ENCODE results near the gene RAP2A.
A peak's percentile ranks its signal among the peaks of the same experiment; 100 is the strongest.

RAP2A gene

GRCh38 chr13:97432232-97432916 lies 1.6 kb upstream of the RAP2A start:
- H3K9me3 Mint-ChIP-seq: no peaks in the 10 kb centered on the region
- ATAC-seq (no peak), DNase-seq (ENCODE audit: low spot score in 2 of 2) (no peak)
- peak overlapping the region; percentile 100 for H3K27ac Mint-ChIP-seq
- H3K4me3 Mint-ChIP-seq: peak overlapping the region; percentile 91
- peaks cover 35% of the 10 kb centered on the region for H3K4me1 Mint-ChIP-seq
- peaks cover 17% of the 10 kb centered on the region for H3K36me3 Mint-ChIP-seq

DNA sequence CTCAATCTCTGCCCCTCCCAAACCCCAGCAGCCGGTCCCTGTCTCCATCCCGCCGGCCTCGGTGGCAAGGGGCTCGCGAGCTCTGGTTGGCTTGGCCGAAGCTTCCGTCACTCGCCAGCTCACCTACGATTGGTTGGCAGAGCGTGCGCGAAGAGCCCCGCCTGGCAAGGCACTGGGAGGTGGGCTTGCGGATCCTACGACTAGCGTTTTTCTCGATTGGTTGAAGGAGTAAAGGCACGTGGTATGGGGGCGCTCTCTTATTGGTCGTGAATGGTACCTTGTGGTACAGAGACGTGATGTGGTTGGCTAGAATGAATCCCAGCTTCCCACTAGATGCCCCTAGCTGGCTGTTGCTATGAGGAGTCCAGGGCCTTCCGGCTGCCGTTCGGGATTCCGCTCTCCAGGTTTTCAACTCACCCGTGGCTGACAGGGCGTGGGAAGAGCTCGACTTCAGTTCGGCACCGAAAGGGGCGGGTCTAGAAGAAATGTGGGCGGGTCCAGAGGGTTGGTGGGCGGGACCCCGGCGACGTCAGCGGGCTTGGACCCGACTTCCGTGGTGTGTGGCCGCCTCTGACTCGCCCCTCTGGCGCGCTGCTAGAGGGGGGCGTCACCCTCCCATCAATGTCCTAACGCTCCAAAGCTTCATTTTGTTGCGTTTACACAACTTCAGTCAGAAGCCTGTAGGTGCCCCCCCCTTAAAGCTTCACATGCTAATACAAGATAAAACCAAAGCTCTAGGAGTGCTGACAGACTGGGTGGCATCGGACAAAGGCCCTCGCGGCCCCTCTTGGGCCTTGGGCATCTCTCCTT lies 847 bp upstream of the RAP2A start:
- Mint-ChIP-seq H3K9me3 (no peaks in the 10 kb centered on the region), H3K36me3 (peaks cover 17% of the 10 kb centered on the region), H3K4me1 (peaks cover 35% of the 10 kb centered on the region), H3K27ac (peak overlapping the region; percentile 100), H3K4me3 (peak overlapping the region; percentile 91)
- ATAC-seq (peak; percentile 88), DNase-seq (ENCODE audit: low spot score in 2 of 2) (peak; percentile 98 to 100)

DNA sequence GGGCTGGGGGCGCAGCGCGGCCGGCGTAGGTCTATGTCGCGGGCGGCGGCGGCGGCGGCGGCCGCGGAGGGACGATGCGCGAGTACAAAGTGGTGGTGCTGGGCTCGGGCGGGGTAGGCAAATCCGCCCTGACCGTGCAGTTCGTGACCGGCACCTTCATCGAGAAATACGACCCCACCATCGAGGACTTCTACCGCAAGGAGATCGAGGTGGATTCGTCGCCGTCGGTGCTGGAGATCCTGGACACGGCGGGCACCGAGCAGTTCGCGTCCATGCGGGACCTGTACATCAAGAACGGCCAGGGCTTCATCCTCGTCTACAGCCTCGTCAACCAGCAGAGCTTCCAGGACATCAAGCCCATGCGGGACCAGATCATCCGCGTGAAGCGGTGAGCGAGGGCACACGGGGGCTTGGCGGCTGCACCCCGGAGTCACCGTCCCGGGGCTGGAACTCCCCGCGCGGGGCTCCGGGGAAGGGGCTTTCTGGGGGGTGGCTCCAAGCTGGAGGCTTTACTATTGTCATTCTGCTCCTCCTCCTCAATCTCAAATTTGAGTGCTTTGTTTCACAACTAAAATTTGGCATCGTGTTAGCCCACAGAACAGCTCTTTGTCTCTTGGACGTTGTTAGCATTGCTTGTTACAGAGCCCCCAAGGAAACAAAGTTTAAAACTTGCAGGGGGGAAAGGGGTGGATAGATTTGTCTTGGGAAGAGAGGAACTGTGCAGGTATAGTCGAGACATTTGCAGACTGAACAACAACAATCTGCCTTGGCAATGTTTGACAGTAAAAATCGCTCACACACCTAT lies 630 bp downstream of the RAP2A start:
- DNase-seq (ENCODE audit: low spot score in 2 of 2) (peak; percentile 21 to 78), ATAC-seq (no peak)
- Mint-ChIP-seq H3K9me3 (no peaks in the 10 kb centered on the region), H3K4me3 (peak overlapping the region; percentile 91), H3K4me1 (peaks cover 35% of the 10 kb centered on the region), H3K36me3 (peaks cover 17% of the 10 kb centered on the region), H3K27ac (peak overlapping the region; percentile 83)

DNA sequence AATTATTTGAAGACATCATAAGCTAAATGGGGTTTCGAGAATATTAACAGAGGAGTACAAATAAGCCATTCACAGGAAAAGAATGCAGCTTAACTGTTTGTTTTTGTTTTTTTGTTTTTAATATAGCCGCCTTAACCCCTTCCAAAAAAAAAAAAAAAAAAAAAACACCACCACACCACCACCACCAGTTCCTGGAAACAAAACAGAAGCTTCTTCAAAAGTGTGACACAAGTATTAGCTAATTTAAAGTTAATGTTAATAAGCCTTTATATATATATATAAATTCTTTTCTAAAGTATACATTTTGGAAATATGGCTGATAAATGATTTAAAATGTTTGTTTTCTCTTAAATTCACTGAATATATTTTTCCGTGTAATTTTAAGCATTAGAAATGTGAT lies 1.4 kb downstream of the RAP2A start:
- H3K4me3 Mint-ChIP-seq: peak overlapping the region; percentile 91
- no peak for DNase-seq (ENCODE audit: low spot score in 2 of 2)

GRCh38 chr13:97435794-97436193 lies 1.8 kb downstream of the RAP2A start:
- peak; percentile 2 for ATAC-seq
- no peak for DNase-seq (ENCODE audit: low spot score in 2 of 2)
- Mint-ChIP-seq H3K4me3 (peak overlapping the region; percentile 91), H3K36me3 (peaks cover 17% of the 10 kb centered on the region), H3K27ac (peak overlapping the region; percentile 43), H3K4me1 (peaks cover 35% of the 10 kb centered on the region), H3K9me3 (no peaks in the 10 kb centered on the region)

More for the DNA sequence above, 1.4 kb downstream of the RAP2A start:
- Mint-ChIP-seq H3K36me3 (peaks cover 17% of the 10 kb centered on the region), H3K4me1 (peaks cover 35% of the 10 kb centered on the region), H3K9me3 (no peaks in the 10 kb centered on the region), H3K27ac (peak overlapping the region; percentile 83)
- ATAC-seq: no peak

DNA sequence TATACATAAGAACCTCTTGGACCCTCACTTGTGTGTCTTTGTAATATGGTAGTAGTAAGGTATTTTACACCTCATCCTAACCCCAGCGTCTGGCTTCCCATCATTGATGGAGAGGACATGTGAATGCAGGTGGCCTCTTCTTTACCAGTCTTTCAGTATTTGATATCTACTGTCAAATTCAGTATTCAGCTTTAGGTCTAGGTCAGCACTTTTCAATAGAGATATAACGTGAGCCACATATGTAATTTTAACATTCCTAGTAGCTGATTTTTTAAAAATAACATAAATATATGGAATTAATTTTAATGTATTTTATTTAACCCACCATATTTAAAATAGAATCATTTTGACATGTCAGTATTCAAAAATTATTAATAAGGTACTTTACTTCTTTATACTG lies 2.9 kb downstream of the RAP2A start:
- Mint-ChIP-seq H3K4me3 (no peak overlapping the region), H3K27ac (no peak overlapping the region), H3K9me3 (no peaks in the 10 kb centered on the region), H3K36me3 (peaks cover 17% of the 10 kb centered on the region), H3K4me1 (peaks cover 35% of the 10 kb centered on the region)
- DNase-seq (ENCODE audit: low spot score in 2 of 2) (no peak), ATAC-seq (no peak)

DNA sequence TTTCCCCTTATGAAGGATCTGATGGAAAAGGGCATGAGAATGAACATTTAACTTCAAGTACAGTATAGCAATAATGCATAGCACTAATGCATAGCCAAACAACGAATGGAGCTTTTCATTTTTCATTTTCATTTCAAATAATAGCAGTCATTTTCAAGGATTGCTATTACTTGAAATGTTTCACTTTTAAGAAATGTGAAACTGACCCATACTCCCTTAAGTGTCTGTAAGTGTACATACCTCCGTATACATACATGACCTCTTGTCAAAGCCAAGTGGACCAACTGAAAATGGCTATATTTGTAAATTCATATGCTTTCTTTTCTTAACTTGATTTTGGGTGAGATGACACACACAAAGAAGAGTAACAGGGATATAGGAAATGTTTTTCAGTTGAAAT lies 3.8 kb downstream of the RAP2A start:
- no peaks in the 10 kb centered on the region for H3K9me3 Mint-ChIP-seq
- H3K4me1 Mint-ChIP-seq: peaks cover 26% of the 10 kb centered on the region
- no peak overlapping the region for H3K27ac Mint-ChIP-seq
- no peak overlapping the region for H3K4me3 Mint-ChIP-seq
- ATAC-seq (no peak), DNase-seq (ENCODE audit: low spot score in 2 of 2) (no peak)
- H3K36me3 Mint-ChIP-seq: peaks cover 16% of the 10 kb centered on the region

DNA sequence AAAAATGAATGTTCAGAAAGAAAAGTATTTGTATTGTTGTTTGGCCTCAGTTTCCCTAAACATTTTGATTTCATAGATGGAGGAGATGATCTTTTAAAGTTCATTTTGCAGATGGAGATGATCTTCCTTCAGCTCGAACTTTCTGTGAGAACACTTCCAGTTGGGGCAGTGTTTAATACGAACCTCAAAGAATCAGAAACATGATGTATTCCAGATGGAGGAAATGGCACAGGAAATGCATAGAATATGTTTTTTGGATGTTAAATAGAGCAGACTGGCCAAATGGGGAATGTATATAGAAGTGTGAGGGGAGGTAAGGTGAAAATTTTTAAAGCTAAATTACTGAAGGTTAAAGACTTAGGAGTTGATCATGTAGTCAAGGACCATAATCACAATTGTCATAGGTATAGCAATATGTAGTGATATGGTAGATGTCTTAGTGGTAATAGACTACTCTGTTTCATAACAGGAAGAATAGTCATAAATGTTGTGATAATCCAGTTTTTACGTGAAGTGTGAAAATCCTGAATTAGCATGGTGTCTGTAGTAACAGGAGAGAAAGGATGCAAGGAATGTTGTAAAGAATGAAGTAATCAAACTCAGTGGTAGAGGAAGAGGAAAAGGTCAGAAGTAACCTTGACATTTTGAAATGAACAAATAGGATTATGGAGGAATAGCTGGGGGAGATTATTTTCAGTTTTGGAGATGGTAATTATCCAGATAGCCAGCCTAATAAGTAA lies 5.1 kb downstream of the RAP2A start:
- H3K9me3 Mint-ChIP-seq: no peaks in the 10 kb centered on the region
- H3K4me3 Mint-ChIP-seq: no peak overlapping the region
- no peak overlapping the region for H3K27ac Mint-ChIP-seq
- ATAC-seq (no peak), DNase-seq (ENCODE audit: low spot score in 2 of 2) (no peak)
- peaks cover 6% of the 10 kb centered on the region for H3K36me3 Mint-ChIP-seq
- H3K4me1 Mint-ChIP-seq: peaks cover 19% of the 10 kb centered on the region

- Mint-ChIP-seq H3K27ac (no peak overlapping the region), H3K9me3 (no peaks in the 10 kb centered on the region), H3K4me3 (no peak overlapping the region), H3K36me3 (peaks cover 6% of the 10 kb centered on the region), H3K4me1 (peaks cover 12% of the 10 kb centered on the region)
- DNase-seq (ENCODE audit: low spot score in 2 of 2): no peak
- ATAC-seq: no peak
Observed at GRCh38 chr13:97440598-97441170, 6.7 kb downstream of the RAP2A start.

GRCh38 chr13:97441368-97441767 lies 7.4 kb downstream of the RAP2A start:
- Mint-ChIP-seq H3K4me1 (peaks cover 5% of the 10 kb centered on the region), H3K4me3 (no peak overlapping the region), H3K27ac (no peak overlapping the region), H3K9me3 (no peaks in the 10 kb centered on the region), H3K36me3 (peaks cover 6% of the 10 kb centered on the region)
- no peak for DNase-seq (ENCODE audit: low spot score in 2 of 2)
- no peak for ATAC-seq

DNA sequence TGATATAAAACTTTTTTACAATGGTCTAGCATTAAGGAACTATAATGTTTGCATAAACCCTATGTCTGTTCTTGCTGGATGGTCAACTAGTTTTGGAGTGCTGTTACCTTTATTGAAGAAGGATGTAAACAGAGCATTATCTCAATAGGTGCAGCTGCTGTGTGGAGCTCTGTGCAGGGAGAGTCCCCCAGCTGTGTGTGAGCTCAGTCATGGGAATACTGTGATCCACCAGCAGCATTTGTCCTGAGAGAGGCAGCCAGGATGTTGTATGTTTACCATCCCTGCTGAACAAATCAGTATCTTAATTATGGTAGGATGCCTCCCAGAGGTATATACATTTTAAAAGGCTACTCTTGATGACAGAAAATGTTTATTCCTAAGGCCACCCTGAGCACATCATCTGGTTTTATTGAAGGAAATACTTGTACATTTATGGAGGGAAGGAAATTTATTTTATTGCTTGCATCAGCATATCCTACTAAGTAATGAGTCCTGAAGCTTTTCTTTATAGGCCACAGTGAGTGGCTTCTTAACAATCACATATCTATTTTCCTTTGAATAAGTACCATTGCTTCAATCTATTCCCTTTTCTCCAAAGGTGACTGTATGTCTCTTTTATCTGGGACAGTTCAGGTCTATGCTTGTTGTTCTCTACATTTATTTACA lies 11.7 kb downstream of the RAP2A start:
- ATAC-seq (no peak), DNase-seq (ENCODE audit: low spot score in 2 of 2) (no peak)
- Mint-ChIP-seq H3K9me3 (no peaks in the 10 kb centered on the region), H3K36me3 (peaks cover 6% of the 10 kb centered on the region), H3K4me1 (peaks cover 15% of the 10 kb centered on the region), H3K4me3 (no peak overlapping the region), H3K27ac (peak overlapping the region; percentile 5)

GRCh38 chr13:97446448-97446847 lies 12.5 kb downstream of the RAP2A start:
- Mint-ChIP-seq H3K36me3 (peaks cover 6% of the 10 kb centered on the region), H3K4me1 (peaks cover 15% of the 10 kb centered on the region), H3K4me3 (no peak overlapping the region), H3K27ac (no peak overlapping the region), H3K9me3 (no peaks in the 10 kb centered on the region)
- no peak for ATAC-seq
- DNase-seq (ENCODE audit: low spot score in 2 of 2): no peak

DNA sequence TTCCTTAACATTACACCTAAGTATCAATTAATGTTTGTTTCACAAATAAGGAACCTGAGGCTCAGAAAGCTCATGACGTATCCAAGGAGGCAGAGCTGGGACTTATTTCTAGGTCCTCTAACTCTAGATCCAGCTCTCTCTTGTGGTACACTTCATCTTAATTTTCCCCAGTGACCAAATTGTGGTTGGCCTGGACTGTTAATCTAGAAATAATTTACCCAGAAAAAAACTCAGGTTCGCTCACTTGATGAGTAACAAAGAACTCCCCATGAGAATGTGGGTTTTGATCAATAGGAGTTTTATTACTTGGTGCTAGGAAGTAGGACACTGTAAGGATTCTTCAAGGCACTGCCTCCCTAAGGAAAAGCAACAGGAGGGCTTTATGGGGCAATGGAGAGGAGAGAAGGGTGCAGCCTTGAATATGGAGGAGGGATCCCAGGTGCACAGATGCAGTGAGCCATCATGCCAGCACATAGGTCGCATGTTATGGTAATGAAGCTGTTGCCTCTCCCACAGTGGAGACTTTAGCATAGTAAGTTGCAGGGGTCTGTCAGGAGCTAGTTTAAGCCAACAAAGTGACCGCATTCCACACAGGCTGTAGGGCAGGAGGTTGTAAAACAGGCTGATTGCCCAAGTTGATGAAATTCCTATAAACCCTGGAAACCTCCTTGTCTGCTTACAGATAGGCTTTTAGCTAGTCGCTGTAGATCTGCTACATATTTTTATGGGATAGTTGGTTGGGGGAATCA lies 14.7 kb downstream of the RAP2A start:
- Mint-ChIP-seq H3K36me3 (peaks cover 6% of the 10 kb centered on the region), H3K4me1 (peaks cover 15% of the 10 kb centered on the region), H3K4me3 (no peak overlapping the region), H3K27ac (no peak overlapping the region), H3K9me3 (no peaks in the 10 kb centered on the region)
- ATAC-seq: no peak
- DNase-seq (ENCODE audit: low spot score in 2 of 2): no peak

DNA sequence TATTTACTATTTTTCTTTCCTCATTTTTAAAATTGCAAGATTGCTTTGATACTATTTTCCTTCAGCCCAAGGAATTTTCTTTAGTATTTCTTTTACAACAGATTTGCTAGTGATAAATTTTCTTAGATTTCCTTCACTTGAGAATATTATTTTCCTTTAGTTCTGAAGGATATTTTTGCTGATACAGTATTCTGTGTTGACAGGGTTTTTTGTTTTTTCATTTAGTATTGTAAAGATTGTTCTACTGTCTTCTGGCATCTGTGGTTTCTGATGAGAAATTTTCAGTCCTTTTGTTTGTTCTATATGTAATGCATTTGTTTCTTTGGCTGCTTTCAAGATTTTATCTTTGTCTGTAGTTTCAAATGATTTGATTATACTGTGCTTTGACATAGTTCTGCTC lies 20.7 kb downstream of the RAP2A start:
- DNase-seq (ENCODE audit: low spot score in 2 of 2) (no peak), ATAC-seq (no peak)
- Mint-ChIP-seq H3K4me1 (peaks cover 27% of the 10 kb centered on the region), H3K27ac (no peak overlapping the region), H3K4me3 (no peak overlapping the region), H3K9me3 (peaks cover 12% of the 10 kb centered on the region), H3K36me3 (peaks cover 6% of the 10 kb centered on the region)

All from stimulated activated effector memory CD8-positive, alpha-beta T cell treated with anti-CD3 and anti-CD28 coated beads, Interleukin-12 subunit alpha, Interleukin-12 subunit beta, amount 100 ng/mL, for 72 hours (primary cell).